ENCODE data around the gene AMDHD2.

Gene AMDHD2

GRCh38 chr16:2500430-2500917 is 19.7 kb upstream of the AMDHD2 start:
- no peak for DNase-seq

GRCh38 chr16:2500918-2501750 is 19.0 kb upstream of the AMDHD2 start:
- peak; percentile 73 for DNase-seq

GRCh38 chr16:2501946-2502895 is 17.9 kb upstream of the AMDHD2 start:
- DNase-seq = no peak

GRCh38 chr16:2505695-2506094 is 14.5 kb upstream of the AMDHD2 start:
- no peak for DNase-seq

- no peak for DNase-seq
Observed at GRCh38 chr16:2507052-2507659, 13.0 kb upstream of the AMDHD2 start.

GRCh38 chr16:2507665-2508064 is 12.5 kb upstream of the AMDHD2 start:
- no peak for DNase-seq

- DNase-seq = no peak
Observed at GRCh38 chr16:2508722-2509400, 11.3 kb upstream of the AMDHD2 start.

GRCh38 chr16:2511128-2511800 is 8.9 kb upstream of the AMDHD2 start:
- peak; percentile 47 for DNase-seq

- DNase-seq = no peak
Observed at GRCh38 chr16:2511996-2512734, 8.0 kb upstream of the AMDHD2 start.

GRCh38 chr16:2512735-2513404 is 7.3 kb upstream of the AMDHD2 start:
- DNase-seq = no peak

- DNase-seq = peak; percentile 86
Observed at GRCh38 chr16:2513405-2514332, 6.5 kb upstream of the AMDHD2 start, which contains the start of gene ATP6V0C. Gene ATP6V0C, plus strand, starts transcription at chr16:2513952. Its CDS starts 152 bp downstream, at chr16:2514104.

- no peak for DNase-seq
Observed at GRCh38 chr16:2514333-2515179, 5.6 kb upstream of the AMDHD2 start.

GRCh38 chr16:2515180-2515851 is 4.9 kb upstream of the AMDHD2 start:
- no peak for DNase-seq

GRCh38 chr16:2516391-2517240 is 3.6 kb upstream of the AMDHD2 start:
- DNase-seq = no peak

- DNase-seq = no peak
Observed at GRCh38 chr16:2517954-2518605, 2.1 kb upstream of the AMDHD2 start.

Data from fibroblast of skin of scalp (primary cell).